GM12801 (cell line): ENCODE data around the gene REN.

Source experiments
- TF ChIP-seq, protein P1 (sequence below): IDR thresholded peaks from one replicate; pipeline ENCODE4 v1.5.1; 2011; ENCODE audit warnings: control low read depth; ENCODE audit not compliant: insufficient read length; ENCODE audit errors: extremely low read depth

REN gene

GRCh38 chr1:204121840-204122555 lies 44.1 kb downstream of the REN start:
- TF ChIP-seq, protein P1, sequence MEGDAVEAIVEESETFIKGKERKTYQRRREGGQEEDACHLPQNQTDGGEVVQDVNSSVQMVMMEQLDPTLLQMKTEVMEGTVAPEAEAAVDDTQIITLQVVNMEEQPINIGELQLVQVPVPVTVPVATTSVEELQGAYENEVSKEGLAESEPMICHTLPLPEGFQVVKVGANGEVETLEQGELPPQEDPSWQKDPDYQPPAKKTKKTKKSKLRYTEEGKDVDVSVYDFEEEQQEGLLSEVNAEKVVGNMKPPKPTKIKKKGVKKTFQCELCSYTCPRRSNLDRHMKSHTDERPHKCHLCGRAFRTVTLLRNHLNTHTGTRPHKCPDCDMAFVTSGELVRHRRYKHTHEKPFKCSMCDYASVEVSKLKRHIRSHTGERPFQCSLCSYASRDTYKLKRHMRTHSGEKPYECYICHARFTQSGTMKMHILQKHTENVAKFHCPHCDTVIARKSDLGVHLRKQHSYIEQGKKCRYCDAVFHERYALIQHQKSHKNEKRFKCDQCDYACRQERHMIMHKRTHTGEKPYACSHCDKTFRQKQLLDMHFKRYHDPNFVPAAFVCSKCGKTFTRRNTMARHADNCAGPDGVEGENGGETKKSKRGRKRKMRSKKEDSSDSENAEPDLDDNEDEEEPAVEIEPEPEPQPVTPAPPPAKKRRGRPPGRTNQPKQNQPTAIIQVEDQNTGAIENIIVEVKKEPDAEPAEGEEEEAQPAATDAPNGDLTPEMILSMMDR: no peak

- TF ChIP-seq, protein P1: no peak
Observed at GRCh38 chr1:204116539-204116938, 49.6 kb downstream of the REN start.

- TF ChIP-seq, protein P1: no peak
Observed at GRCh38 chr1:204115116-204115515, 51.0 kb downstream of the REN start.

GRCh38 chr1:204114606-204115005 lies 51.5 kb downstream of the REN start:
- TF ChIP-seq, protein P1: no peak

DNA sequence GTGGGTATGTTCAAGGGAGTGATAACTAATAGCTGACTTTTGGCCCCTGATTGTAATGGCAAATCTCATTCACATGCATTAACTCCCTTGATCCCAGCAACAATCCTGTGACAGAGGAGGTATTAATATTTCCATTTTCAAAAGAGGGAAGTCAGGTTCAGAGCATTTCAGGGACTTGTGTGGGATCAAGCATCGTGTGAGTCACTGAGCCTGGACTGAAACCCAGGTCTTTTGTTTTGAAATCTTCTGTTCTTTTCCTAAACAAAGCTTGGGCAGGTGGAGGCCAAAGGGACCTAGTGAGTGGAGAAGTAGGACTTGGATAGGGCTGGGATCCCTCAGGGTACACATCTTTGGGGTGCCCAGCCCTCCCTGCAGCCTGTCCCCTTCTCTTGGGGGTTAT lies 52.2 kb downstream of the REN start:
- TF ChIP-seq, protein P1: no peak

- TF ChIP-seq, protein P1: no peak
Observed at GRCh38 chr1:204112876-204113730, 53.0 kb downstream of the REN start.

DNA sequence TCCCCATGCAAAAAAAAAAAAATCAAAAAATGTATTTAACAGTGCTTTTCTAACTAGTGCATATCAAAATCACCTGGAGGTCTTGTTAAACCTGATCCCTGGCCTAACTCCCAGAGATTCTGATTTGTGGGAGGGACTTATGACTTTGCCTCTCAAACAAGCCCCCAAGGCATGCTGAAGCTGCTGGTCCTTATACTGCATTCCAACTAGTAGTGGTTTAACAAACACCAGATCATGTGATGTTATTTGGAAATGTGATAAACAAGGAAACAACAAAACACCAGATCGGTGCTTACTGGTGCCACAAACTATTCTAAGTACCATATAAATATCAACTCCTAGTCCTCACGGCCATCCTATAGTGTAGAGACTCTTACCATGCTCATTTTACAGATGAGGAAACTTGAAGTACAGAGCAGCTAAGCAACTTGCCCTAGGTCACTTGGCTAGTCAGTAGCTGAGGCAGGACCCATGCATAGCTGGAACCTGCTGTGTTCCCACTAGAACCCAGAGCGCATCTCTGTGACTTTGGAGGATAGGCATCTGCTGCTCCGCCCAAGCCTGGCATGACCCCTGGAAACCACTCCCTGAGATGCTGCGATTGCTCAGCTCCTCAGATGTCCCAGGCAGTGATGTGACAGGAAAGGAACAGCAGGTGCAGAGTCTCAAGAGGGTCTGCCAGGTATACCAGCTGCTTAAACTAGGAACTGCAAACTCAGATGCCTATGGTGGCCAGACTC lies 55.1 kb downstream of the REN start:
- TF ChIP-seq, protein P1: no peak
